ENCODE results near the gene GPC5.

Gene GPC5

GRCh38 chr13:91710733-91711132 lies 312.3 kb downstream of the GPC5 start:
- no peaks in the 10 kb centered on the region for H3K79me1 ChIP-seq (ENCODE audit: low read length)
- H3K14ac ChIP-seq (ENCODE audit: low read length): no peak overlapping the region
- no peak overlapping the region for H3K27ac ChIP-seq (ENCODE audit: low read depth, low read length)
- no CpG with 5 or more reads among the region's 3 CpGs for WGBS (ENCODE audit: extremely low coverage, insufficient coverage, insufficient read length)
- H3K9ac ChIP-seq (ENCODE audit: low read length): no peak overlapping the region
- no peak overlapping the region for H3K4me3 ChIP-seq (ENCODE audit: low read depth, low read length)
- H4K12ac ChIP-seq (ENCODE audit: low read depth, low read length): no peak overlapping the region
- no peak for DNase-seq
- no peaks in the 10 kb centered on the region for H3K79me2 ChIP-seq (ENCODE audit: control insufficient read depth, insufficient read depth, low read length, poor library complexity)
- no peak overlapping the region for H2BK120ac ChIP-seq (ENCODE audit: insufficient read depth, low read length, poor library complexity)
- no peak overlapping the region for H3K4me2 ChIP-seq (ENCODE audit: low read length)
- no peaks in the 10 kb centered on the region for H3K27me3 ChIP-seq (ENCODE audit: insufficient read depth, low read length)
- H3K23ac ChIP-seq (ENCODE audit: low read length): no peak overlapping the region
- no peak overlapping the region for H3K18ac ChIP-seq (ENCODE audit: low read length)
- no peak overlapping the region for H4K8ac ChIP-seq (ENCODE audit: low read depth, low read length)
- H2AFZ ChIP-seq (ENCODE audit: insufficient read depth, low read length, poor library complexity): no peak overlapping the region
- H2BK12ac ChIP-seq (ENCODE audit: low read length): no peak overlapping the region
- no peak overlapping the region for H2BK5ac ChIP-seq (ENCODE audit: low read depth, low read length, poor library complexity)
- H3K36me3 ChIP-seq (ENCODE audit: control insufficient read depth in 1 of 2, insufficient read depth in 2 of 2, low read length in 2 of 2): no peaks in the 10 kb centered on the region
- no peak overlapping the region for H2AK5ac ChIP-seq (ENCODE audit: low read length)
- no peaks in the 10 kb centered on the region for H3K9me3 ChIP-seq (ENCODE audit: insufficient read depth, low read depth, low read length)
- no peak overlapping the region for H4K91ac ChIP-seq (ENCODE audit: low read depth, low read length)
- H3K4me1 ChIP-seq (ENCODE audit: control insufficient read depth in 1 of 2, insufficient read depth in 2 of 2, low read length in 2 of 2): no peaks in the 10 kb centered on the region
- H3K4ac ChIP-seq (ENCODE audit: low read depth, low read length): no peak overlapping the region

GRCh38 chr13:91714855-91715254 lies 316.4 kb downstream of the GPC5 start:
- H3K4me1 ChIP-seq (ENCODE audit: control insufficient read depth in 1 of 2, insufficient read depth in 2 of 2, low read length in 2 of 2): no peaks in the 10 kb centered on the region
- H4K8ac ChIP-seq (ENCODE audit: low read depth, low read length): no peak overlapping the region
- H3K14ac ChIP-seq (ENCODE audit: low read length): no peak overlapping the region
- H4K12ac ChIP-seq (ENCODE audit: low read depth, low read length): no peak overlapping the region
- H4K91ac ChIP-seq (ENCODE audit: low read depth, low read length): no peak overlapping the region
- no peak overlapping the region for H2AFZ ChIP-seq (ENCODE audit: insufficient read depth, low read length, poor library complexity)
- no peak for DNase-seq
- H3K18ac ChIP-seq (ENCODE audit: low read length): no peak overlapping the region
- H2BK5ac ChIP-seq (ENCODE audit: low read depth, low read length, poor library complexity): no peak overlapping the region
- H3K4ac ChIP-seq (ENCODE audit: low read depth, low read length): no peak overlapping the region
- H3K9ac ChIP-seq (ENCODE audit: low read length): peak overlapping the region; percentile 26
- WGBS (ENCODE audit: extremely low coverage, insufficient coverage, insufficient read length): no CpG with 5 or more reads among the region's 3 CpGs
- no peaks in the 10 kb centered on the region for H3K36me3 ChIP-seq (ENCODE audit: control insufficient read depth in 1 of 2, insufficient read depth in 2 of 2, low read length in 2 of 2)
- no peak overlapping the region for H3K4me3 ChIP-seq (ENCODE audit: low read depth, low read length)
- H2AK5ac ChIP-seq (ENCODE audit: low read length): no peak overlapping the region
- no peak overlapping the region for H2BK12ac ChIP-seq (ENCODE audit: low read length)
- H3K79me2 ChIP-seq (ENCODE audit: control insufficient read depth, insufficient read depth, low read length, poor library complexity): no peaks in the 10 kb centered on the region
- H3K27ac ChIP-seq (ENCODE audit: low read depth, low read length): no peak overlapping the region
- no peaks in the 10 kb centered on the region for H3K79me1 ChIP-seq (ENCODE audit: low read length)
- no peak overlapping the region for H2BK120ac ChIP-seq (ENCODE audit: insufficient read depth, low read length, poor library complexity)
- no peaks in the 10 kb centered on the region for H3K9me3 ChIP-seq (ENCODE audit: insufficient read depth, low read depth, low read length)
- H3K23ac ChIP-seq (ENCODE audit: low read length): no peak overlapping the region
- H3K4me2 ChIP-seq (ENCODE audit: low read length): no peak overlapping the region
- H3K27me3 ChIP-seq (ENCODE audit: insufficient read depth, low read length): no peaks in the 10 kb centered on the region

DNA sequence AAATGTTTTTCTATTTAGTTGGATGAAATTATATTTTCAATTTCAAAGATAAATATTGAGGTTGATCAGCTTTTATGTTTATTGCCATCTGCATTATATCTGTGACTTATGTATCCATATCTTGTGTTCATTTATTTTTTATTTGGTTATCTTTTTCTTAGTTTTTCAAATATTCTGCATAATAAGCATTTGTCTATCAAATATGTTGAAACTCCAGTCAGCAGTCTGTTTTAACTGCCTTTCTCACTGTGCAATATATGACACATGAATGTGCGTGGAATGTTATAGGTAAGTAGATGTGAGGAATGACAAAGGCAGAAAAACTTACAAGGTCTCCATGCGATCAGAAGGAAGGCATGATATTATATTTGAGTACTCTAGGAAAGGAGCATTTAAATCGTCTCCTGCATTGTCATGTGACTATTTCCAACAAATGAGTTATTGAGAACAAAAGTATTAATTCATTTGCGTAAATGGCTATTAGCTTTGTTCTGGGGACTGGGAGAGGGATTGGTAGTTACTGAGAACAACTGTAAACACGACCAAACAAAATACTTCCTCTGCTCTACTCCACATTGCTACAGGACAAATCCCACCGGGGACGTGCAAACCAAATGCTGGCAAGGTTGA lies 318.1 kb downstream of the GPC5 start:
- H2BK12ac ChIP-seq (ENCODE audit: low read length): no peak overlapping the region
- H3K27me3 ChIP-seq (ENCODE audit: insufficient read depth, low read length): no peaks in the 10 kb centered on the region
- H3K79me1 ChIP-seq (ENCODE audit: low read length): no peaks in the 10 kb centered on the region
- no peaks in the 10 kb centered on the region for H3K36me3 ChIP-seq (ENCODE audit: control insufficient read depth in 1 of 2, insufficient read depth in 2 of 2, low read length in 2 of 2)
- no peak overlapping the region for H3K4me3 ChIP-seq (ENCODE audit: low read depth, low read length)
- no peak overlapping the region for H4K91ac ChIP-seq (ENCODE audit: low read depth, low read length)
- H3K27ac ChIP-seq (ENCODE audit: low read depth, low read length): no peak overlapping the region
- H2BK5ac ChIP-seq (ENCODE audit: low read depth, low read length, poor library complexity): no peak overlapping the region
- no CpG with 5 or more reads among the region's 7 CpGs for WGBS (ENCODE audit: extremely low coverage, insufficient coverage, insufficient read length)
- no peak overlapping the region for H4K8ac ChIP-seq (ENCODE audit: low read depth, low read length)
- H3K4me2 ChIP-seq (ENCODE audit: low read length): no peak overlapping the region
- no peak overlapping the region for H2BK120ac ChIP-seq (ENCODE audit: insufficient read depth, low read length, poor library complexity)
- H3K14ac ChIP-seq (ENCODE audit: low read length): no peak overlapping the region
- no peak overlapping the region for H4K12ac ChIP-seq (ENCODE audit: low read depth, low read length)
- no peak overlapping the region for H3K9ac ChIP-seq (ENCODE audit: low read length)
- no peak overlapping the region for H2AK5ac ChIP-seq (ENCODE audit: low read length)
- H3K4ac ChIP-seq (ENCODE audit: low read depth, low read length): no peak overlapping the region
- no peak overlapping the region for H2AFZ ChIP-seq (ENCODE audit: insufficient read depth, low read length, poor library complexity)
- H3K79me2 ChIP-seq (ENCODE audit: control insufficient read depth, insufficient read depth, low read length, poor library complexity): no peaks in the 10 kb centered on the region
- H3K18ac ChIP-seq (ENCODE audit: low read length): no peak overlapping the region
- no peaks in the 10 kb centered on the region for H3K4me1 ChIP-seq (ENCODE audit: control insufficient read depth in 1 of 2, insufficient read depth in 2 of 2, low read length in 2 of 2)
- no peaks in the 10 kb centered on the region for H3K9me3 ChIP-seq (ENCODE audit: insufficient read depth, low read depth, low read length)
- H3K23ac ChIP-seq (ENCODE audit: low read length): no peak overlapping the region
- no peak for DNase-seq

GRCh38 chr13:91719033-91719432 lies 320.6 kb downstream of the GPC5 start:
- no CpG with 5 or more reads among the region's 3 CpGs for WGBS (ENCODE audit: extremely low coverage, insufficient coverage, insufficient read length)

More at GRCh38 chr13:91719033-91719432, 320.6 kb downstream of the GPC5 start:
- no peak overlapping the region for H3K14ac ChIP-seq (ENCODE audit: low read length)
- H3K27ac ChIP-seq (ENCODE audit: low read depth, low read length): no peak overlapping the region
- H3K4me3 ChIP-seq (ENCODE audit: low read depth, low read length): no peak overlapping the region
- no peak overlapping the region for H3K9ac ChIP-seq (ENCODE audit: low read length)
- no peak overlapping the region for H2AK5ac ChIP-seq (ENCODE audit: low read length)
- H3K27me3 ChIP-seq (ENCODE audit: insufficient read depth, low read length): no peaks in the 10 kb centered on the region
- no peak overlapping the region for H2BK120ac ChIP-seq (ENCODE audit: insufficient read depth, low read length, poor library complexity)
- DNase-seq: no peak
- no peaks in the 10 kb centered on the region for H3K79me1 ChIP-seq (ENCODE audit: low read length)
- no peak overlapping the region for H4K91ac ChIP-seq (ENCODE audit: low read depth, low read length)
- no peak overlapping the region for H2BK12ac ChIP-seq (ENCODE audit: low read length)
- no peaks in the 10 kb centered on the region for H3K79me2 ChIP-seq (ENCODE audit: control insufficient read depth, insufficient read depth, low read length, poor library complexity)
- no peak overlapping the region for H2BK5ac ChIP-seq (ENCODE audit: low read depth, low read length, poor library complexity)
- no peaks in the 10 kb centered on the region for H3K36me3 ChIP-seq (ENCODE audit: control insufficient read depth in 1 of 2, insufficient read depth in 2 of 2, low read length in 2 of 2)
- no peak overlapping the region for H4K8ac ChIP-seq (ENCODE audit: low read depth, low read length)
- H3K9me3 ChIP-seq (ENCODE audit: insufficient read depth, low read depth, low read length): no peaks in the 10 kb centered on the region
- no peak overlapping the region for H3K4ac ChIP-seq (ENCODE audit: low read depth, low read length)
- no peak overlapping the region for H4K12ac ChIP-seq (ENCODE audit: low read depth, low read length)
- no peaks in the 10 kb centered on the region for H3K4me1 ChIP-seq (ENCODE audit: control insufficient read depth in 1 of 2, insufficient read depth in 2 of 2, low read length in 2 of 2)
- H3K23ac ChIP-seq (ENCODE audit: low read length): no peak overlapping the region
- no peak overlapping the region for H3K18ac ChIP-seq (ENCODE audit: low read length)
- H3K4me2 ChIP-seq (ENCODE audit: low read length): no peak overlapping the region
- H2AFZ ChIP-seq (ENCODE audit: insufficient read depth, low read length, poor library complexity): no peak overlapping the region
